Measurements from ENCODE around the gene APOBEC3G.

DNA sequence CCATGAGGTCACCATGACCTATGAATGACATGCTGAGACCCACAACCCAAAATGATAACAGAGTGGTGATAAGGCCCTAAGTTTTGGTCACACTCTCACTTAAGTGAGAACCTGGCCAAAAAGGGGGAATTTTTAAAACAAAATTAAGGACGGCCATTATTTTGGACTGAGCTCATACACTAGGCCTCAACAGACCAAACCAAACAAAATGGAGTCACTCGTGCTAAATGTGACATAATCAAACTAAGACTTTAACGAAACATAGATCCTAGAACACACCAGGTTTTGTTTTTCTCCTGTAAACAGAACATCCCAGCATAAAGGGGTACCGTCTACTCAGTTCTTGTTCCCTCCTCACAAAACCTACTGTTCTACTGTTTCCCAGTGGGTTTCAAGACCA is 31.4 kb downstream of the APOBEC3G start:
- TF ChIP-seq, protein P1, sequence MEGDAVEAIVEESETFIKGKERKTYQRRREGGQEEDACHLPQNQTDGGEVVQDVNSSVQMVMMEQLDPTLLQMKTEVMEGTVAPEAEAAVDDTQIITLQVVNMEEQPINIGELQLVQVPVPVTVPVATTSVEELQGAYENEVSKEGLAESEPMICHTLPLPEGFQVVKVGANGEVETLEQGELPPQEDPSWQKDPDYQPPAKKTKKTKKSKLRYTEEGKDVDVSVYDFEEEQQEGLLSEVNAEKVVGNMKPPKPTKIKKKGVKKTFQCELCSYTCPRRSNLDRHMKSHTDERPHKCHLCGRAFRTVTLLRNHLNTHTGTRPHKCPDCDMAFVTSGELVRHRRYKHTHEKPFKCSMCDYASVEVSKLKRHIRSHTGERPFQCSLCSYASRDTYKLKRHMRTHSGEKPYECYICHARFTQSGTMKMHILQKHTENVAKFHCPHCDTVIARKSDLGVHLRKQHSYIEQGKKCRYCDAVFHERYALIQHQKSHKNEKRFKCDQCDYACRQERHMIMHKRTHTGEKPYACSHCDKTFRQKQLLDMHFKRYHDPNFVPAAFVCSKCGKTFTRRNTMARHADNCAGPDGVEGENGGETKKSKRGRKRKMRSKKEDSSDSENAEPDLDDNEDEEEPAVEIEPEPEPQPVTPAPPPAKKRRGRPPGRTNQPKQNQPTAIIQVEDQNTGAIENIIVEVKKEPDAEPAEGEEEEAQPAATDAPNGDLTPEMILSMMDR (IDR thresholded peaks at IDR 0.05; ENCODE audit: low read depth, low read length), result no peak
- TF ChIP-seq, protein P2, sequence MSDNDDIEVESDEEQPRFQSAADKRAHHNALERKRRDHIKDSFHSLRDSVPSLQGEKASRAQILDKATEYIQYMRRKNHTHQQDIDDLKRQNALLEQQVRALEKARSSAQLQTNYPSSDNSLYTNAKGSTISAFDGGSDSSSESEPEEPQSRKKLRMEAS (IDR thresholded peaks at IDR 0.05; ENCODE audit: low read depth, low read length), result no peak

Measured in NB4 (cell line).